ENCODE measurements around the gene TNIP2.

Gene TNIP2

GRCh38 chr4:2725380-2725779 lies 30.8 kb downstream of the TNIP2 start:
- Histone ChIP-seq H2AFZ (ENCODE audit: low read length, unreplicated experiment) (no peak overlapping the region), H3K27me3 (ENCODE audit: insufficient read depth, low read length) (no peaks in the 10 kb centered on the region), H3K27ac (ENCODE audit: low read depth, low read length) (no peak overlapping the region), H3K36me3 (ENCODE audit: insufficient read depth, low read length) (peaks cover 4% of the 10 kb centered on the region; the same call in 1 of the 2 replicates), H3K79me2 (ENCODE audit: control insufficient read depth, insufficient read depth, low read length, unreplicated experiment) (no peaks in the 10 kb centered on the region), H3K4me3 (ENCODE audit: low read depth, low read length) (no peak overlapping the region), H3K4me1 (ENCODE audit: control insufficient read depth, insufficient read depth, low read length, unreplicated experiment) (no peaks in the 10 kb centered on the region)

GRCh38 chr4:2723751-2724150 lies 32.4 kb downstream of the TNIP2 start:
- peaks cover 12% of the 10 kb centered on the region for H3K36me3 ChIP-seq (ENCODE audit: insufficient read depth, low read length)
- no peaks in the 10 kb centered on the region for H3K27me3 ChIP-seq (ENCODE audit: insufficient read depth, low read length)
- no peaks in the 10 kb centered on the region for H3K79me2 ChIP-seq (ENCODE audit: control insufficient read depth, insufficient read depth, low read length, unreplicated experiment)
- H2AFZ ChIP-seq (ENCODE audit: low read length, unreplicated experiment): no peak overlapping the region
- H3K4me1 ChIP-seq (ENCODE audit: control insufficient read depth, insufficient read depth, low read length, unreplicated experiment): no peaks in the 10 kb centered on the region
- H3K4me3 ChIP-seq (ENCODE audit: low read depth, low read length): no peak overlapping the region
- no peak overlapping the region for H3K27ac ChIP-seq (ENCODE audit: low read depth, low read length)

DNA sequence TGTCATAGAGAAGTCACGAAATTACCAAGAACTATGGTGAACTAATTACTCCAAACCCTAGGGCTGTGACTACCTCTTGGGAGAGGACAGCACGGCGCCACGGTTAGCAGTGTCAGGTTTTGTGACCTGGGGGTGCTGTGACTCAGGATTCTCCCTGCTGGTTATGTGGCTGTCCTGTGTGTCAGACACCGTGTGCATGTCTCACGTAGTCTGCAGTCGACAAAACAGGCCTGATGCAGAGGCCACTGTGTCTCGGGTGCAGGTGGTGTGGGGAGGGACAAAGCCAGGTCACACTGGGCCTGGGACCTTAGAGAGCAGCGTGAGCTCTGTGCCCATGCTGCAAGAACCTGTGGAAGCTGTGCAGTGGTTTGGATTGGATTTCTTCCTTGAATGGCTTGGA lies 34.1 kb downstream of the TNIP2 start:
- H3K79me2 ChIP-seq (ENCODE audit: control insufficient read depth, insufficient read depth, low read length, unreplicated experiment): no peaks in the 10 kb centered on the region
- no peak overlapping the region for H3K27ac ChIP-seq (ENCODE audit: low read depth, low read length)
- no peak overlapping the region for H2AFZ ChIP-seq (ENCODE audit: low read length, unreplicated experiment)

GRCh38 chr4:2721586-2721985 lies 34.5 kb downstream of the TNIP2 start:
- Histone ChIP-seq H3K36me3 (ENCODE audit: insufficient read depth, low read length) (peaks cover 14% of the 10 kb centered on the region), H2AFZ (ENCODE audit: low read length, unreplicated experiment) (no peak overlapping the region), H3K27ac (ENCODE audit: low read depth, low read length) (no peak overlapping the region), H3K4me1 (ENCODE audit: control insufficient read depth, insufficient read depth, low read length, unreplicated experiment) (no peaks in the 10 kb centered on the region), H3K27me3 (ENCODE audit: insufficient read depth, low read length) (no peaks in the 10 kb centered on the region), H3K79me2 (ENCODE audit: control insufficient read depth, insufficient read depth, low read length, unreplicated experiment) (no peaks in the 10 kb centered on the region), H3K4me3 (ENCODE audit: low read depth, low read length) (no peak overlapping the region)

More for the DNA sequence above, 34.1 kb downstream of the TNIP2 start:
- Histone ChIP-seq H3K36me3 (ENCODE audit: insufficient read depth, low read length) (peaks cover 14% of the 10 kb centered on the region), H3K27me3 (ENCODE audit: insufficient read depth, low read length) (no peaks in the 10 kb centered on the region), H3K4me3 (ENCODE audit: low read depth, low read length) (no peak overlapping the region), H3K4me1 (ENCODE audit: control insufficient read depth, insufficient read depth, low read length, unreplicated experiment) (no peaks in the 10 kb centered on the region)

- no peaks in the 10 kb centered on the region for H3K4me1 ChIP-seq (ENCODE audit: control insufficient read depth, insufficient read depth, low read length, unreplicated experiment)
- H3K27ac ChIP-seq (ENCODE audit: low read depth, low read length): no peak overlapping the region
- no peak overlapping the region for H2AFZ ChIP-seq (ENCODE audit: low read length, unreplicated experiment)
- H3K36me3 ChIP-seq (ENCODE audit: insufficient read depth, low read length): peaks cover 34% of the 10 kb centered on the region
- H3K79me2 ChIP-seq (ENCODE audit: control insufficient read depth, insufficient read depth, low read length, unreplicated experiment): peaks cover 8% of the 10 kb centered on the region
- H3K27me3 ChIP-seq (ENCODE audit: insufficient read depth, low read length): no peaks in the 10 kb centered on the region
- H3K4me3 ChIP-seq (ENCODE audit: low read depth, low read length): no peak overlapping the region
Observed at GRCh38 chr4:2716236-2716635, 39.9 kb downstream of the TNIP2 start.

- H3K27me3 ChIP-seq (ENCODE audit: insufficient read depth, low read length): no peaks in the 10 kb centered on the region
- H3K4me3 ChIP-seq (ENCODE audit: low read depth, low read length): no peak overlapping the region
- peaks cover 31% of the 10 kb centered on the region for H3K36me3 ChIP-seq (ENCODE audit: insufficient read depth, low read length)
- peaks cover 8% of the 10 kb centered on the region for H3K79me2 ChIP-seq (ENCODE audit: control insufficient read depth, insufficient read depth, low read length, unreplicated experiment)
- peaks cover 6% of the 10 kb centered on the region for H3K4me1 ChIP-seq (ENCODE audit: control insufficient read depth, insufficient read depth, low read length, unreplicated experiment)
- no peak overlapping the region for H2AFZ ChIP-seq (ENCODE audit: low read length, unreplicated experiment)
- no peak overlapping the region for H3K27ac ChIP-seq (ENCODE audit: low read depth, low read length)
Observed at GRCh38 chr4:2715426-2715825, 40.7 kb downstream of the TNIP2 start.

DNA sequence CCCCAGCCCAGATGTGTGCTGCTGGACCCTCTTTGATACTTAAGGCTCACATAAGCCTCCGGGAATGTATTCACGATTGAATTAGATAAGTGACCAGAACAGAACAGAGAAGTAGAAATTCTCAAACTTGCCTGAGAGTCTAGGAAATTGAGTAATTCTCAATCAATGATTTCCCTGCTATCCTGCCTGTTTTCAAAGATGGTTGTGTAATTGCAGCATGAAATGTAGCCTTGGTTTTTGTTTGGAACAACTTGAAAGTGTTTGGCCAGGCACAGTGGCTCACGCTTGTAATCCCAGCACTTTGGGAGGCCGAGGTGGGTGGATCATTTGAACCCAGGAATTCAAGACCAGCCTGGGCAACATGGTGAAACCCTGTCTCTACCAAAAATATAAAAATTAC lies 41.2 kb downstream of the TNIP2 start:
- no peak overlapping the region for H3K27ac ChIP-seq (ENCODE audit: low read depth, low read length)
- peaks cover 8% of the 10 kb centered on the region for H3K79me2 ChIP-seq (ENCODE audit: control insufficient read depth, insufficient read depth, low read length, unreplicated experiment)
- H3K36me3 ChIP-seq (ENCODE audit: insufficient read depth, low read length): peaks cover 28% of the 10 kb centered on the region
- H3K27me3 ChIP-seq (ENCODE audit: insufficient read depth, low read length): no peaks in the 10 kb centered on the region
- no peak overlapping the region for H3K4me3 ChIP-seq (ENCODE audit: low read depth, low read length)
- H3K4me1 ChIP-seq (ENCODE audit: control insufficient read depth, insufficient read depth, low read length, unreplicated experiment): peaks cover 7% of the 10 kb centered on the region
- no peak overlapping the region for H2AFZ ChIP-seq (ENCODE audit: low read length, unreplicated experiment)

DNA sequence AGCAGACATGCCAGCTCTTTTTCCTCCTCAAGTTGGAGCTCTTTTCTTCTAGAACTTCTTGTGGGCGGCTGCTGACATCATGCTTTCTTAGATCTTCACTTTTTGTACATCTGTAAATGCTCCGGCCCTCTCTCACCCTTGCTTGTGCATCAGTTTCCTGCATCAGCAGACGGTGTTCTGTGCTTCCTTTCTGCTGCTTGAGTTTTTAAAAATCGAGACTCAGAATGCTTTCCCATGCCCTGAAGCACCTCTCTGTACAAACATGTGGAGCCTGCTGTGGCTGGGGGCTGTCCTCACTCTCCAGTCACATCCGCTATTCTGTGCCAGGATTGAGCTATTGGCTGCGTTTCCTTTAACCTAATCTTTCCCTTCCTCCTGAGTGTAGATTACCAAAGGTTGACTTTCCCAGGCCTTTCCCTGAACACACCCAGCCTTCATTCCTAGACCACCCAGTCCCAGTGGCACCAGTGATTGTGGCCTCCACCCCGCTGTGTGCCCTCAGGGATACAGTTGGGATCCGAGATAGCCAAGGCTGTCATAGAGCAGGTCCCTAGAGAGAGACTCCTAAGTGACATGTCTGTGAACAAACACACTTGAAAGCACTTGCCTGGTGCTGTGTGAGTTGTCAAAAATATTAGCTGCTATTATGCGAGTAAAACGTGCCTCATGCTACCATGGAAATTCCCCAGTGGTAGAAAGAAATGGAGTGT lies 41.9 kb downstream of the TNIP2 start:
- no peak overlapping the region for H3K27ac ChIP-seq (ENCODE audit: low read depth, low read length)
- H2AFZ ChIP-seq (ENCODE audit: low read length, unreplicated experiment): no peak overlapping the region
- peaks cover 8% of the 10 kb centered on the region for H3K79me2 ChIP-seq (ENCODE audit: control insufficient read depth, insufficient read depth, low read length, unreplicated experiment)
- peaks cover 27% of the 10 kb centered on the region for H3K36me3 ChIP-seq (ENCODE audit: insufficient read depth, low read length)
- H3K27me3 ChIP-seq (ENCODE audit: insufficient read depth, low read length): no peaks in the 10 kb centered on the region
- peaks cover 7% of the 10 kb centered on the region for H3K4me1 ChIP-seq (ENCODE audit: control insufficient read depth, insufficient read depth, low read length, unreplicated experiment)
- H3K4me3 ChIP-seq (ENCODE audit: low read depth, low read length): no peak overlapping the region

DNA sequence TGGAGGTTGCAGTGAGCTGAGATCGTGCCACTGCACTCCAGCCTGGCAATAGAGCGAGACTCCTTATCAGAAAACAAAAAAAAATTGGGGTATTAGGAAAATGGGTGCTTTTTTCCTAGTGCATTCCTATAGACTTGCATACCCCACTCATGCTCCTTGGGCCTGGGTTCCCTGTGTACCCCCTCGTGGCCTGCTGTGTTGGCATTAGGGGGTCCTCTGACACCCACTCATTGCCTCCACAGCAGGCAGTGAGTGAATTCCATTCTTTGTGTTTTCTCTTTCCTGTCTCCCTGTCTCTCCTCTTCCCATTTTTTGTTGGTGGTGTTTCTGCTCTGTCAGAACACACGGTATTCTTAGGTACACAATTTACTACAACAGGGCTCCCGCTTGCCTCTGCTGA lies 42.8 kb downstream of the TNIP2 start:
- Histone ChIP-seq H3K4me3 (ENCODE audit: low read depth, low read length) (no peak overlapping the region), H3K36me3 (ENCODE audit: insufficient read depth, low read length) (peaks cover 20% of the 10 kb centered on the region; the same call in 1 of the 2 replicates), H3K4me1 (ENCODE audit: control insufficient read depth, insufficient read depth, low read length, unreplicated experiment) (peaks cover 7% of the 10 kb centered on the region), H2AFZ (ENCODE audit: low read length, unreplicated experiment) (no peak overlapping the region), H3K79me2 (ENCODE audit: control insufficient read depth, insufficient read depth, low read length, unreplicated experiment) (peaks cover 8% of the 10 kb centered on the region), H3K27ac (ENCODE audit: low read depth, low read length) (no peak overlapping the region), H3K27me3 (ENCODE audit: insufficient read depth, low read length) (no peaks in the 10 kb centered on the region)

DNA sequence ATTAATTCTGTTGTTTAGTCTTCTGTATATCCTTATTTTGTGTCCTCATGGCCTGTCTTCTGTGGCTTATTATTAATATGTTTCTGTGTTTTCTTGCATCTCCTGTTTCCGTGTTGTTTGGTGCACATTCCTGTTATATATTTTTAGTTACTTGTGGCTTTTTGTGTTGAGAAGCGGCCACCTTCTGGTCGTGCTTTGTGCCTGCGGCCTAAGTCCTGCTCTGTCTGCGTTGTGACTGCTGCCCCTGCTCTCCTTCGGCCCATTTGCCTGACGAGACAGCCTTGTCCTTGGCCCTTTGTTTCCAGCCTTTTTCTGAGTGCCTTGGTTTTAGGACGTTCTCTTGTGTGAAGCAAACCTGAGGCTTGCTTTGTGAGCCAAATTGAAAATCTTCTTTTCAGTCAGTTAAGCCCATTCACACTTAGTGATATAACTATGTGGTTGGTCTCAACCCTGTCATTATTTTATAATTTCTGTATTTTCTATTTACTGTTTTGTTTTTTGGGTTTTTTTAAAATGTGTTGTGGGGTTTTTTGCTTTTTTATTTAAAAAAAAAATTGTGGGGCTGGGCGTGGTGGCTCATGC lies 43.8 kb downstream of the TNIP2 start:
- Histone ChIP-seq H3K4me3 (ENCODE audit: low read depth, low read length) (no peak overlapping the region), H3K27ac (ENCODE audit: low read depth, low read length) (no peak overlapping the region), H3K4me1 (ENCODE audit: control insufficient read depth, insufficient read depth, low read length, unreplicated experiment) (peaks cover 7% of the 10 kb centered on the region), H3K27me3 (ENCODE audit: insufficient read depth, low read length) (no peaks in the 10 kb centered on the region), H3K36me3 (ENCODE audit: insufficient read depth, low read length) (peaks cover 20% of the 10 kb centered on the region; the same call in 1 of the 2 replicates), H3K79me2 (ENCODE audit: control insufficient read depth, insufficient read depth, low read length, unreplicated experiment) (peaks cover 8% of the 10 kb centered on the region), H2AFZ (ENCODE audit: low read length, unreplicated experiment) (no peak overlapping the region)

DNA sequence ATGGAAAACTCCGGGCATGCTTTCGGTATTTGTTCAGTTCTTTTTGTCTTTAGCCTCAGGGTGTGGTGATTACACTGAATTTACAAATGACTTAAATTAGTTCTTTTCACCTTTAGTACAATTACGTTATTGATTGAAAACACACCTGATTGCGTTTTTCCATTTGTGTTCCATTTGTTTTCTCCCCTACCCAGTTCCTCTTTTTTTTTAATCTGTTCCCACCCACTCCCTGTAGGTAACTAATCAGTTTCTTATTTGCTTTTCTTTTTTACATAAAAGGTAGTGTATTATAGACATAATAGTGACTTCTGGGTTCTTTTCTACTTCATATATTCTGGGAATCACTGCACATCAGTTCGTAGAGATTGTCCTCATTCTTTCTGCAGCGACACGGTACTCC lies 53.4 kb downstream of the TNIP2 start:
- no peak overlapping the region for H3K27ac ChIP-seq (ENCODE audit: low read depth, low read length)
- no peak overlapping the region for H2AFZ ChIP-seq (ENCODE audit: low read length, unreplicated experiment)
- peaks cover 25% of the 10 kb centered on the region for H3K36me3 ChIP-seq (ENCODE audit: insufficient read depth, low read length)
- H3K27me3 ChIP-seq (ENCODE audit: insufficient read depth, low read length): no peaks in the 10 kb centered on the region
- no peaks in the 10 kb centered on the region for H3K79me2 ChIP-seq (ENCODE audit: control insufficient read depth, insufficient read depth, low read length, unreplicated experiment)
- H3K4me1 ChIP-seq (ENCODE audit: control insufficient read depth, insufficient read depth, low read length, unreplicated experiment): no peaks in the 10 kb centered on the region
- H3K4me3 ChIP-seq (ENCODE audit: low read depth, low read length): no peak overlapping the region

All from ACC112 (cell line).